Adrenal gland (tissue), 5 donors: ENCODE results near the gene CEBPB.

ENCODE experiments used
- POLR2A ChIP-seq, 2 donors: fragments of 450-650 bp; IDR thresholded peaks; one replicate each; pipeline ENCODE4 v1.6.1; 2017; ENCODE audit warnings: antibody characterized with exemption in 2 of 2, mild to moderate bottlenecking in 2 of 2, moderate library complexity in 1 of 2
- TF ChIP-seq, protein P1 (sequence below), 6 experiments: fragments of 450-650 bp in 4 of 6; fragments of 200-600 bp in 2 of 6; sonication (generic) in 1 of 6; IDR thresholded peaks; 1 replicate in 5 of 6; 2 replicates in 1 of 6; pipeline versions ENCODE4 v1.5.1 to v1.8.0; 2016 to 2021; ENCODE audit warnings: antibody characterized with exemption in 6 of 6, mild to moderate bottlenecking in 2 of 6, moderate library complexity in 1 of 6
- donor health status: DM: no; HTN: no; CAD: no.

DNA sequence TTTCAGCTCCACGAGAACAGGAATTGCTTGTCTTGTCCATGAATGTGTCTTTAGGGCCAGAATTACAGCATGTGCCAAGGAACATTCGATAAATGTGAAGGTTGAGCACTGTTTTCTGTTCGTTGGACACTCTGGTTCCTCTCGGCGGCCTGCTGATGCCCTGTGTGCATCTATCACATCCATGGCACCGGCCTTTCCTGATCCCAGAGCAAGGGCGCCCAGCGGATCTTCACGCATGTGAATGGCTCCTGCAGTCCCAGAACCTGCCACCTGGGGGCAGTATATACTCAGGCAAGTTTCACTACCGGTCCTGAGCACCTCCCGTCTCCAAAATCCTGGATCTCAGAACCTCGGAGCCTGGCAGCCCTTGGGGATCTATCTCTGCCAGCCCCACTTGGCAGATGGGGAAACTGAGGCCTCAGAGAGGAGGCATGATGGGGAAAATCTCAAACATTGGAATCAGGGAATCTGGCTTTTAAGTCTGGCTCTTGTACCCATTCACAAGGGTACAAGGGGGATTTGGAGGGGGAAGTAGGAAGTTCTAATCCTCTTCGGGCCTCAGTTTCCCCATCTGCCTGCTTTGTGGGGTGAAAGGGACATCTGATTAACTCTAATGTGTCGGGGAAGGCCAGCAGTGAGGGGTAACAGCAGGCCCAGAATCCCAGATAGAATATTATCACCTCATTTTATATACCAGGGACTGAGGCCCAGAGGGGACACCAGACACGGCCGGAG is 4.3 kb upstream of the CEBPB start:
- TF ChIP-seq, protein P1, sequence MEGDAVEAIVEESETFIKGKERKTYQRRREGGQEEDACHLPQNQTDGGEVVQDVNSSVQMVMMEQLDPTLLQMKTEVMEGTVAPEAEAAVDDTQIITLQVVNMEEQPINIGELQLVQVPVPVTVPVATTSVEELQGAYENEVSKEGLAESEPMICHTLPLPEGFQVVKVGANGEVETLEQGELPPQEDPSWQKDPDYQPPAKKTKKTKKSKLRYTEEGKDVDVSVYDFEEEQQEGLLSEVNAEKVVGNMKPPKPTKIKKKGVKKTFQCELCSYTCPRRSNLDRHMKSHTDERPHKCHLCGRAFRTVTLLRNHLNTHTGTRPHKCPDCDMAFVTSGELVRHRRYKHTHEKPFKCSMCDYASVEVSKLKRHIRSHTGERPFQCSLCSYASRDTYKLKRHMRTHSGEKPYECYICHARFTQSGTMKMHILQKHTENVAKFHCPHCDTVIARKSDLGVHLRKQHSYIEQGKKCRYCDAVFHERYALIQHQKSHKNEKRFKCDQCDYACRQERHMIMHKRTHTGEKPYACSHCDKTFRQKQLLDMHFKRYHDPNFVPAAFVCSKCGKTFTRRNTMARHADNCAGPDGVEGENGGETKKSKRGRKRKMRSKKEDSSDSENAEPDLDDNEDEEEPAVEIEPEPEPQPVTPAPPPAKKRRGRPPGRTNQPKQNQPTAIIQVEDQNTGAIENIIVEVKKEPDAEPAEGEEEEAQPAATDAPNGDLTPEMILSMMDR (IDR thresholded peaks at IDR 0.05): peak; percentile 97 to 99 (median 99)
- TF ChIP-seq POLR2A (IDR thresholded peaks at IDR 0.05): no peak
